ENCODE data around the gene DUSP28. TPM values are rescaled to one million over a fixed set of nuclear protein-coding genes. Genes with fewer than 3 reads are reported as not detected.

DUSP28 gene
- total and polyA plus RNA-seq, 2 of the 13 experiments (the other 11 are each of a cell fraction or from before 2014, with no cell fraction given): 5.2 to 8.6 TPM

DNA sequence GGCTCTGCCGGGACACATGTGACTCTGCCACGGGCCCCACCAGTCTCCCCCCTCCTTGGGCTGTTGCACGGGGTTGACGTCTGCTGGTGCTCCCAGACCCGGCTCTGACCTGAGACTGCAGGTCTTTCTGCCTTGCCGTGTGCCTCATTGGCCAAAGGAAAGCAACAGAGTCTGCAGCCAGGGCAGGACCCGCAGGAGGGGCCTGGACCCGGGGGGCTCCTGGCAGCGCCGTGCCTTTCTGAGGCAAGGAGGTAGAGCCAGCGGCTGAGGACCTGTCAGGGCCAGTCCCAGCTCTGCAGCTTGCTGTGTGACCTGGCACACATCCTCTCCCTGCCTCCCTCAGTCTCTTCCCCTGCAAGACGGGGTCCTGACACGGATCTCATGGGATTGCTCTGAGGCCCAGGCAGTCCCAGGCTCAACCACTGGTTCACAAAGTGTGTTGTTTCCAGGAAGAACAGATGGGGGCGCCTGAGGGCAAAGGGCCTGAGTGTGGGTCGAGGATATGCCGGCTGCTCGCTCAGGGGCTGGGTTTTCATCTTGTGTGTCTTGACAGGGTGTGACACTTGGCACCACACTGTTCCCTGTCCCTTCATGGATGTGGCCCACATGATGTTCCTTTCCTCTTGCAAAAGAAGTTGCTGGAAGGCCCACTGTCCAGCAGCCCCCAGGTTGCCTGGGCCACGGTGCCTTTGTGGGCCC is 35.4 kb downstream of the DUSP28 start (continued):
- TF ChIP-seq, protein P1, sequence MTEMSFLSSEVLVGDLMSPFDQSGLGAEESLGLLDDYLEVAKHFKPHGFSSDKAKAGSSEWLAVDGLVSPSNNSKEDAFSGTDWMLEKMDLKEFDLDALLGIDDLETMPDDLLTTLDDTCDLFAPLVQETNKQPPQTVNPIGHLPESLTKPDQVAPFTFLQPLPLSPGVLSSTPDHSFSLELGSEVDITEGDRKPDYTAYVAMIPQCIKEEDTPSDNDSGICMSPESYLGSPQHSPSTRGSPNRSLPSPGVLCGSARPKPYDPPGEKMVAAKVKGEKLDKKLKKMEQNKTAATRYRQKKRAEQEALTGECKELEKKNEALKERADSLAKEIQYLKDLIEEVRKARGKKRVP (CRISPR knock-in tag; IDR thresholded peaks at IDR 0.05): no peak
- TF ChIP-seq ZNF446 (CRISPR knock-in tag; IDR thresholded peaks at IDR 0.05) (no peak), ZNF414 (CRISPR knock-in tag; IDR thresholded peaks at IDR 0.05) (no peak), SMAD9 (CRISPR knock-in tag; IDR thresholded peaks at IDR 0.05) (no peak), ZNF441 (CRISPR knock-in tag; IDR thresholded peaks at IDR 0.05; ENCODE audit: borderline replicate concordance) (no peak), ZNF567 (CRISPR knock-in tag; IDR thresholded peaks at IDR 0.05; ENCODE audit: borderline replicate concordance) (no peak), ZSCAN30 (CRISPR knock-in tag; IDR thresholded peaks at IDR 0.05) (no peak), RFX1 (IDR thresholded peaks at IDR 0.05) (no peak), ZBTB20 (CRISPR knock-in tag; IDR thresholded peaks at IDR 0.05; ENCODE audit: borderline replicate concordance, low read depth) (no peak), ZNF891 (CRISPR knock-in tag; IDR thresholded peaks at IDR 0.05) (0 out of 2 replicates have a peak, but pooled peaks have one; percentile 29), HDAC6 (IDR thresholded peaks at IDR 0.05; ENCODE audit: low read depth, low read length) (no peak), SP4 (CRISPR knock-in tag; IDR thresholded peaks at IDR 0.05) (0 out of 2 replicates have a peak, but pooled peaks have one; percentile 27), DBP (CRISPR knock-in tag; IDR thresholded peaks at IDR 0.05; ENCODE audit: not compliant biosample characterization) (no peak), ZNF775 (CRISPR knock-in tag; IDR thresholded peaks at IDR 0.05; ENCODE audit: borderline replicate concordance) (no peak), SOX5 (CRISPR knock-in tag; IDR thresholded peaks at IDR 0.05; ENCODE audit: borderline replicate concordance) (no peak), ZNF362 (CRISPR knock-in tag; IDR thresholded peaks at IDR 0.05; ENCODE audit: borderline replicate concordance) (no peak), NFE2L2 (IDR thresholded peaks at IDR 0.05; ENCODE audit: low read length) (no peak), ZNF225 (CRISPR knock-in tag; IDR thresholded peaks at IDR 0.05) (0 out of 2 replicates have a peak, but pooled peaks have one; percentile 18), MED1 (CRISPR knock-in tag; IDR thresholded peaks at IDR 0.05) (peak; percentile 41; the same call in 1 of the 2 replicates), GZF1 (CRISPR knock-in tag; IDR thresholded peaks at IDR 0.05) (no peak)
- TF ChIP-seq, protein P2, sequence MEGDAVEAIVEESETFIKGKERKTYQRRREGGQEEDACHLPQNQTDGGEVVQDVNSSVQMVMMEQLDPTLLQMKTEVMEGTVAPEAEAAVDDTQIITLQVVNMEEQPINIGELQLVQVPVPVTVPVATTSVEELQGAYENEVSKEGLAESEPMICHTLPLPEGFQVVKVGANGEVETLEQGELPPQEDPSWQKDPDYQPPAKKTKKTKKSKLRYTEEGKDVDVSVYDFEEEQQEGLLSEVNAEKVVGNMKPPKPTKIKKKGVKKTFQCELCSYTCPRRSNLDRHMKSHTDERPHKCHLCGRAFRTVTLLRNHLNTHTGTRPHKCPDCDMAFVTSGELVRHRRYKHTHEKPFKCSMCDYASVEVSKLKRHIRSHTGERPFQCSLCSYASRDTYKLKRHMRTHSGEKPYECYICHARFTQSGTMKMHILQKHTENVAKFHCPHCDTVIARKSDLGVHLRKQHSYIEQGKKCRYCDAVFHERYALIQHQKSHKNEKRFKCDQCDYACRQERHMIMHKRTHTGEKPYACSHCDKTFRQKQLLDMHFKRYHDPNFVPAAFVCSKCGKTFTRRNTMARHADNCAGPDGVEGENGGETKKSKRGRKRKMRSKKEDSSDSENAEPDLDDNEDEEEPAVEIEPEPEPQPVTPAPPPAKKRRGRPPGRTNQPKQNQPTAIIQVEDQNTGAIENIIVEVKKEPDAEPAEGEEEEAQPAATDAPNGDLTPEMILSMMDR (CRISPR knock-in tag; IDR thresholded peaks at IDR 0.05): peak; percentile 89
- TF ChIP-seq, protein P3, sequence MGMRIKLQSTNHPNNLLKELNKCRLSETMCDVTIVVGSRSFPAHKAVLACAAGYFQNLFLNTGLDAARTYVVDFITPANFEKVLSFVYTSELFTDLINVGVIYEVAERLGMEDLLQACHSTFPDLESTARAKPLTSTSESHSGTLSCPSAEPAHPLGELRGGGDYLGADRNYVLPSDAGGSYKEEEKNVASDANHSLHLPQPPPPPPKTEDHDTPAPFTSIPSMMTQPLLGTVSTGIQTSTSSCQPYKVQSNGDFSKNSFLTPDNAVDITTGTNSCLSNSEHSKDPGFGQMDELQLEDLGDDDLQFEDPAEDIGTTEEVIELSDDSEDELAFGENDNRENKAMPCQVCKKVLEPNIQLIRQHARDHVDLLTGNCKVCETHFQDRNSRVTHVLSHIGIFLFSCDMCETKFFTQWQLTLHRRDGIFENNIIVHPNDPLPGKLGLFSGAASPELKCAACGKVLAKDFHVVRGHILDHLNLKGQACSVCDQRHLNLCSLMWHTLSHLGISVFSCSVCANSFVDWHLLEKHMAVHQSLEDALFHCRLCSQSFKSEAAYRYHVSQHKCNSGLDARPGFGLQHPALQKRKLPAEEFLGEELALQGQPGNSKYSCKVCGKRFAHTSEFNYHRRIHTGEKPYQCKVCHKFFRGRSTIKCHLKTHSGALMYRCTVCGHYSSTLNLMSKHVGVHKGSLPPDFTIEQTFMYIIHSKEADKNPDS (CRISPR knock-in tag; IDR thresholded peaks at IDR 0.05): no peak
